GM21528 (cell line): ENCODE measurements around the gene LYRM1.
"Not testable (repeated sequence)": the region's sequence is repeated elsewhere in the genome, so short reads cannot be mapped to it uniquely, and the experiment has no call there.

Experiments
- ATAC-seq: cut with Tn5 transposase; IDR thresholded peaks from one replicate; pipeline ENCODE4 v1.9.1; 2021; ENCODE audit warnings: mild to moderate bottlenecking, moderate library complexity; ENCODE audit not compliant: unreplicated experiment, low FRiP score

LYRM1 gene

GRCh38 chr16:20968765-20969164 lies 68.2 kb downstream of the LYRM1 start:
- ATAC-seq: no peak

GRCh38 chr16:20969386-20969785 lies 68.8 kb downstream of the LYRM1 start:
- ATAC-seq: no peak

GRCh38 chr16:20971401-20971800 lies 70.8 kb downstream of the LYRM1 start:
- no peak for ATAC-seq

- ATAC-seq: not testable (repeated sequence)
These were observed 72.6 kb downstream of the LYRM1 start for GRCh38 chr16:20973201-20973600.
